OCI-M2 (cell line): ENCODE data around the gene TP53AIP1.

Experiments
- DNase-seq: peaks from one replicate; lab custom pipeline; 2025; ENCODE audit not compliant: unreplicated experiment; lab: John Stamatoyannopoulos, UW

TP53AIP1 gene

DNA sequence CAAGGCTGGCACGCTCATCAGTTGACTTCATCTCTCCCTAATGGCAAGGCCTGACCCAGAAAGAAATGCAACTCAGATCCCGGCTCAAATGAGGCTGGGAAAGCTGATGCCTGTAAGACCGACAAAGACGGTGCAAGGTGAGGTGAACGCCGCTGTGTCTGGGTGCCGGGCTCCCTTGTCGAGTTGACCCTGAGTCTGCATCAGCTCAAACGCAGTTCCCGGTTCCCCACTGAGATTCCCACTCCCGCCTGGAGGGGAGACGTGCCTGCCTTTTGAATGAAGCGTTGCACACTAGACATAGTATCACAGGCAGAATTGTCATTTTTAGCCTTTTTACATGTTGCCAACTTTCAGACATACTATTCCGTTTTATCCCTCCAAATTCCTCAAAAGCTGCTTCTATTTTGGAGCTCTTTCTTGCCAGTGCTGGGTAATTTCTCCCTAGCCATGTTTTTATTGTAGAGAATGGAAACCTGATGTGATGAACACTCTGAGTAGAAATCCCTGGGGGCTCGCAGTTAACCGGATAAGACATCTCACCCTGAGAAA lies 831 bp upstream of the TP53AIP1 start:
- DNase-seq: no peak

- no peak for DNase-seq
Observed at GRCh38 chr11:128942272-128942612, 429 bp downstream of the TP53AIP1 start.

DNA sequence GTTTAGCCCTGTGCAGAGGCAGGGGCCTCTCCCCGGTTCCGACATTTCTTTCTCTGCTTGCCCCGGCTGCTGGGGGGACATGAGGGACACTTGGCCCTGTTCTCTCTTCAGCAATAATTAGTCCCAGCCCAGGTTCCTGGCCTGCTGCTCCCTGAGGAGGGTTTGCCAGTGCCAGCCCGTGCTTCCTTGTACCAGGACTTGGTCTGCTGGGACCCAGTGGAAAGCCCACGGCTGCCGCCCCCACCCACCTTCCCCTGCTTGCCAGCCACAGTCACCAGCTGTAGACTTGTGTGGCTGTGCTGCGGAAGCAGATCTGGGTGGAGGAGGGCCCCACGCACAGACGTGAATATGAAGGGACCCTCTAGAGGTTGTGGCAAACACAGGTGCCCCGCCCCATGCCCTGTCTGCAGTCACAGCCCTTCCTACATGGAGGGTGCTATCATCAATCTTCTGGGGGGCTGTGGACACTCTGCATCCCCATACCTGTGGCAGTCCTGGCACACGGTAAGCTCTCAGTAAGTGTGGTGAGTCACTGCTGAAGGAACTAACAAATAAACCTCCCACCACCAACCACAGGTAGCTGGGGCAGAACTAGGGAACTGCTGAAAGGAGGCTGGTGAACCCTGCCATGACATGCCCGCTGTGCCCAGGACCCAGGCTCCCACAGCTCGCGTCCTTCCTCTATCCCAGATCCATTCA lies 949 bp downstream of the TP53AIP1 start:
- DNase-seq: no peak

DNA sequence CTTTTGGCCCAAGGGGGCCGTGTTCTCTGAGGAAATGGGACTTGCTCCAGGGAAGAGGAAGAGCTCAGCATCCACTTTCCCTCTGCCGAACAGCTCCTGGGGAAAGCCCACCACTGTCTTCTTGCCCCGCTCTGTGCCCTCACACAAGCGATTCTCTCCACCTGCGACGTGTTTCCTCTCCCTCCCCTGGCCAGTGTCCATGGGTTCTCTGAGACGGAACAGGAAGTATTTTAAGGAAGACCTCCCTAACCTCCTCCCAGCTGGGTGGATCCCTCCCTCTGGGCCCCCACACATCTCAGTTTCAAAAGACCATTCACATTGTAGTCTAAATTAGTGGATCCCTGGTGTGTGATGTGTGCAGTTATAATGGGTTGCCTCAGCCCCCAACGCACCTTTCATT lies 1.6 kb downstream of the TP53AIP1 start:
- no peak for DNase-seq

GRCh38 chr11:128940603-128941002 lies 2.1 kb downstream of the TP53AIP1 start:
- DNase-seq: no peak

GRCh38 chr11:128940156-128940555 lies 2.5 kb downstream of the TP53AIP1 start:
- DNase-seq: no peak

- no peak for DNase-seq
Observed at GRCh38 chr11:128939591-128939990, 3.1 kb downstream of the TP53AIP1 start.

DNA sequence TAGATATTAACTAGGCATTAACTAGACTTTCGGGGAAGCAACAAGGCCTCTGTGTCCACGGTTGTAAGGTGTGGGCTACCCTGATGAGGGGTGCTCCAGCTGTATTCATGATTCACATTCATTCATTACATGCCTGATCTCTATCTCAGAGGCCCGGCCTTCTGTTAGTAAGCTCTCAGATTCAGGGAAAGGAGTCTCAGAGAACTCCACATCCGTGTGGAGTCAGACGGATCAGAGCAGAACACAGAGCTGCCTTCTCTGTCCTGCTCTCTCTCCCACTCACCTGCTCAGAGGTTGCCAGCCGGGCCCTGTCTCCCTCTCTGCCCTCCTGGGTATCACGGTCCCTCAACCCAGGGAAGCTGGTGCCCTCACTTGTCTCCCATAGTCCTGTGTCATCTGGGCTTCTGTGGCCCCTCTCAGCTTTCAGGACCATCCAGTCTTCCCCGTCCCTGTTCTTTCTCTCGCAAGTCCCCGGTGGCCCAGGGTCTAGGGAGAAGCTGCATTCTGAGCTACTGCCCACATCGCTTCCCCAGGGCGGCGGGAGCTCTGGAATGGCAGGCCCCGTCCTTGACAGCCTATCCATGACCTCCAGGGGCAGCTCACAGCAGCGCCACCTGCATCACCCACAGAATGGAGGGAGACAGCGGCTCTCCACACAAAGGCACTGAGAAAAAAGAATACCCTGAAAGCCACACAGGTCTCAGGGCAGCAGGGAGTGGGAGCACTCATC lies 4.3 kb downstream of the TP53AIP1 start:
- no peak for DNase-seq

DNA sequence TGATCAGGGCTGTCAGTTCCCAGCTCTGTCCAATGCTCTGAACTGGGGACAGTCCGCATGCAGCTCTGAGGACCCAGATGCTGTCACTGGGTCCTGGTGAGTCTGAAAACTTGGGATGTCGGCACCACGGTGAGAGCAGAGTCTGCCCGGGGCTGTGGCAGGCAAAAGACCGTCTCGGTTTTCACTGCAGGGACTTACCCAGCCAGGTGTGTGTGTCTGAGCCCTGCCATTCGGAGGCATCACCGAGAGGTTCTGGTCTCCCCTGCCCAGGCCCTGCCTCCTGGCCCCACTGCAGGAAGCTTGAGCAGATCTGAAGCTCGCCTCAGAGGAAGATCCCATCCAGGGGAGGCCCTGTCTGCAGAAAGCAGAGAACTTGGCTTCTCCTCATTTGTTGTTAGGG lies 5.2 kb downstream of the TP53AIP1 start:
- no peak for DNase-seq

DNA sequence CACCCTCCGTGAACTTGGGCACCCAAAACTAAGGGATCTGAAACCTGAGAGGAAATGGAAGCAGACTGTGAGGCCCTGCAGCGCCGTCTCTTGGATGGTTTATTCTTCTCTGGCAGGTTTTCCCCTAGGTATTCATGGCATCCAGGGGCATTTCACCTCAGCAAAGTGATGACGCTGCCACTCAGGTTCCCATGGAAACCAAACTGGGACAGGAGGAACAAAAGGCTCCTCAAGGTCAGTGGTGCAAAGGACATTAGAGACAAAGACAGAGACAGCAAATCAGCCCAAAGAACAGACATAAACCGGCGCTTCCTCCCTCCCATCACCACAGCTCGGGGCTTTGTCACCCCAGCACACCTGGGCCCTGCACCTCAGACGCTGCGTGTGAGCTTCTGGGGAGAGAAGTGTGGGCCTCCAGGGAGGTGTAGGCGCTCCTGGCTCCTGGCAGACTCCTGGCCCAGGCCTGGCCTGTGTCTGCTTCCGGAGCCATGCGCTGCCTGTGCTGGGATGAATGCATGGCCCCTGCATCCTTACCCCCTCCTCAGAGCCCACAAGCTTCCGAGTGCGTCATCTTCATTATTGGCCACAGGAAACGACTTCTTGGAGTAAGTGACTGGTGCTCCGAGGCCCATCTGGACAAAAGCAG lies 5.9 kb downstream of the TP53AIP1 start:
- DNase-seq: no peak

DNA sequence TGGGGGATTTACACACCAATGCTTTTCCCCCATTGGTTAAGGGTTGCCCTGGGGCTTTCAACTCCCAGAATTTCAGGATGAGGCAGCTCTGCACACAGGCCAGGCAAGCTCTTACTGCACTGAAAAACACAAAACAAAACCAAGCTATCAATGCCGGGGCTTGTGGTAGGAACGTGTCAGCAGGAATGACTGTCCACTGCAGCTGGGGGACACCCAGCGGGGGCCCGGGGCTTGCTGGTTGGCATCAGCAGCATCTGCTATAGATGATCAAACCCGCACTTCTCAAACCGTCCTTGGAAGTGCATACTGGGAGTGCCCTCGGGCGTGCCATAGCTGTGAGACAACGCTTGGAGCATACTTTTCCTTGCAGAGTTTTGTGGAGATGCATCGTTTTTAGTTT lies 7.7 kb downstream of the TP53AIP1 start:
- no peak for DNase-seq

GRCh38 chr11:128934351-128934750 lies 8.3 kb downstream of the TP53AIP1 start:
- no peak for DNase-seq

- DNase-seq: no peak
Observed at GRCh38 chr11:128933481-128934178, 9.0 kb downstream of the TP53AIP1 start.

GRCh38 chr11:128931668-128932067 lies 11.0 kb downstream of the TP53AIP1 start:
- no peak for DNase-seq

GRCh38 chr11:128931066-128931465 lies 11.6 kb downstream of the TP53AIP1 start:
- no peak for DNase-seq

- DNase-seq: no peak
Observed at GRCh38 chr11:128929991-128930390, 12.7 kb downstream of the TP53AIP1 start.

DNA sequence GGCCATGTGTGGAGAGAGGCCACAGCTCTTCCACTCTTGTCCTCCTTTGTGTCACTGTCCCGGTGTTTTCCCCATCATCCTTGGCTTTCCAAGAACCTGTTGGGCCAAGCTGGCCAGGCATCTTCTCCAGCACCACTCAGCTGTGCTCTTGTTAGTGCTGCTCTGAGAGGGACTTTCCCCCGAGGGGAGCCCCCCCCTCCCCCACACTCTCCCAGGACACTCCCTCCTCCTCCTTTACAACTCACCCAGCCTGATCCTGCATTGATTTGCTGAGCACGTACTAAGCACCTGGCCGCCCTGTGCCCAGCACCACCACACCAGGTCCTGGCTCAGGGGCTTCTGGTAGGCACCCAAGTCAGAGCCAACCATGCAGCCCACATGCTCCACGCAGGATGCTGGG lies 13.2 kb downstream of the TP53AIP1 start:
- no peak for DNase-seq

DNA sequence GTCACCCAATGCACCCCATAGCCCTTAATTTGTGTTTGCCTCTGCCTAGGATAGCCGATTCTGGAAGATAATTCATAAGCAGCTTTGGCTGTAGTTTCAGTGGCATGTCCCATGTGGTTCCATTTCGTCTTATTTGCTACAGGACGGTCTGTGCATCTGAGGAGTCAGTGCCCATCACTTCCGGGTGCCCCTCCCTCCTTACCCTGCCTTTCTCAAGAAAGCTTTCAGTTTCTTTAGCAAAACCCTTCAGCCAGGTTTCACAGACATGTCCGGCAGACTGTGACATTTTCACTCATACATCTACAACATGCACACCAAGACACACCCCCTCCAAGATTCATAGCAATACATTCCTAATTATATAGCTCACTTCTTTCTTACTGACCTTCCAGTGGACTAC lies 14.3 kb downstream of the TP53AIP1 start:
- no peak for DNase-seq

DNA sequence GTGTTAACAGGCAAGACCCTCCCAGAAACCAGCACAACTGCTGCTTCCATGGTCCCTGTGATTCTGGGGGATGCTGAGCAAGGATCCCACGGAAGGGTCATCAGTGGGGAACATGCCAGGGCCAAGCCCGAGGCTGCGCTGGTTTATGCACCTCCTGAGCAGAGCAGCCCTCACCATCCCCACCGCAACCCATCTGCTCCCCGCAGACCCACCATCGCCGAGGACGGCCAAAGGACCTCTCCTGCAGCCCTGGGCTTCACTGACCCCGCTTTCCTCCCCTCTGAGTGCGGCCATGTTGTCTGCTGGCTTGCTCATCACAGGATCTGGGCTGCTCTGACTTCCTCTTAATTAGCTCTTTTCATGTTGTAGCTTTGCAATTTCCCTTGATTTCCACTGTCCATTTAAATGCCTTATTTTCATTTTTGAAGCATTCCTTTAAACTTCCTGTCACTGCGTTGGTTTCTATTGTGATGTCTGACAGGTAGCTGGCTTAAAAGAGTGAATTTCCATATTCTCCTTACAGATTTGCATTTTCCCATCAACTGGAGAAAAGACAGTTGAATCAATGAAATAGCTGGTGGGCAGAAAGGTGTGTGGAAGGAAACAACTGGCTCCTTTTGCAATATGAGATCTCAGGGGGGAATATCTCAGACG lies 14.9 kb downstream of the TP53AIP1 start:
- DNase-seq: no peak

GRCh38 chr11:128927108-128927461 lies 15.6 kb downstream of the TP53AIP1 start:
- DNase-seq: no peak
